ENCODE measurements around the gene HSPA4. TPM values are rescaled to one million over a fixed set of nuclear protein-coding genes. Genes with fewer than 3 reads are reported as not detected.
A peak's percentile ranks its signal among the peaks of the same experiment; 100 is the strongest.

HSPA4 gene
- total RNA-seq, 3 donors from 2014 or later: 258 to 302 (median 277) TPM

DNA sequence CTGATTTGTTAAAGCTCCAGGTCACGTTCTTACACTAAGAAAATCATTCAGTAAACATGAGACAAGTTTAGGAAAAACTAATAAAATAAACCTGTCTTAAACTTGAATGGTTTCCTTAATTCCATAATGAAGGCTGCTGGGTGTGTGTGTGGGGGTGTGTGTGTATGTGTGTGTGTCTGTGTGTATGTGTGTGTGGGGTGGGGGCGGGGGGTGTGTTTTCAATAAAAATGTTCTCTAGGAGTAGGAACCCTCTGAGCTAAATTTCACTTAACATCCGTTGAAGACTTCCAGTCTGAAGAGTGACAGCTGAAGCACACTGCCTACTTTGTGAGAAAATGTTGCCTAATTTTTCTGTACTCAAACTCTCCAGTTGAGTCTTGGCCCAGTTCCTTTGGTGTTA lies 54.5 kb downstream of the HSPA4 start:
- Mint-ChIP-seq H3K4me3 (no peak overlapping the region), H3K9me3 (no peaks in the 10 kb centered on the region)
- no peak for ATAC-seq

GRCh38 chr5:133106761-133107572 lies 55.2 kb downstream of the HSPA4 start:
- DNase-seq (no peak), ATAC-seq (no peak)
- Mint-ChIP-seq H3K9me3 (no peaks in the 10 kb centered on the region), H3K27me3 (ENCODE audit: low read depth) (no peaks in the 10 kb centered on the region), H3K4me3 (no peak overlapping the region), H3K4me1 (ENCODE audit: low read depth) (peaks cover 27% of the 10 kb centered on the region), H3K36me3 (ENCODE audit: insufficient read depth) (peaks cover 17% of the 10 kb centered on the region)

More for the DNA sequence above, 54.5 kb downstream of the HSPA4 start:
- no peak for DNase-seq
- H3K27me3 Mint-ChIP-seq (ENCODE audit: low read depth): no peaks in the 10 kb centered on the region
- peaks cover 26% of the 10 kb centered on the region for H3K4me1 Mint-ChIP-seq (ENCODE audit: low read depth)
- H3K36me3 Mint-ChIP-seq (ENCODE audit: insufficient read depth): peaks cover 17% of the 10 kb centered on the region

GRCh38 chr5:133108481-133108921 lies 56.7 kb downstream of the HSPA4 start:
- peaks cover 11% of the 10 kb centered on the region for H3K36me3 Mint-ChIP-seq (ENCODE audit: insufficient read depth)
- H3K4me3 Mint-ChIP-seq: no peak overlapping the region
- no peaks in the 10 kb centered on the region for H3K27me3 Mint-ChIP-seq (ENCODE audit: low read depth)
- ATAC-seq (no peak), DNase-seq (no peak)
- peaks cover 33% of the 10 kb centered on the region for H3K4me1 Mint-ChIP-seq (ENCODE audit: low read depth)
- no peaks in the 10 kb centered on the region for H3K9me3 Mint-ChIP-seq

GRCh38 chr5:133109655-133110483 lies 58.1 kb downstream of the HSPA4 start:
- Mint-ChIP-seq H3K9me3 (no peaks in the 10 kb centered on the region), H3K4me3 (no peak overlapping the region), H3K36me3 (ENCODE audit: insufficient read depth) (peaks cover 6% of the 10 kb centered on the region), H3K4me1 (ENCODE audit: low read depth) (peaks cover 37% of the 10 kb centered on the region), H3K27me3 (ENCODE audit: low read depth) (no peaks in the 10 kb centered on the region)
- ATAC-seq (no peak), DNase-seq (no peak)

GRCh38 chr5:133110709-133111108 lies 58.9 kb downstream of the HSPA4 start:
- H3K4me1 Mint-ChIP-seq (ENCODE audit: low read depth): peaks cover 34% of the 10 kb centered on the region
- no peak for DNase-seq
- no peaks in the 10 kb centered on the region for H3K9me3 Mint-ChIP-seq
- H3K27me3 Mint-ChIP-seq (ENCODE audit: low read depth): no peaks in the 10 kb centered on the region
- H3K4me3 Mint-ChIP-seq: no peak overlapping the region
- no peak for ATAC-seq
- peaks cover 2% of the 10 kb centered on the region for H3K36me3 Mint-ChIP-seq (ENCODE audit: insufficient read depth)

GRCh38 chr5:133111299-133111698 lies 59.5 kb downstream of the HSPA4 start:
- DNase-seq: peak; percentile 74
- Mint-ChIP-seq H3K9me3 (no peaks in the 10 kb centered on the region), H3K36me3 (ENCODE audit: insufficient read depth) (no peaks in the 10 kb centered on the region), H3K4me3 (no peak overlapping the region), H3K4me1 (ENCODE audit: low read depth) (peaks cover 31% of the 10 kb centered on the region), H3K27me3 (ENCODE audit: low read depth) (no peaks in the 10 kb centered on the region)
- ATAC-seq: peak; percentile 75 to 78

GRCh38 chr5:133112026-133112660 lies 60.3 kb downstream of the HSPA4 start:
- ATAC-seq (no peak), DNase-seq (no peak)
- H3K9me3 Mint-ChIP-seq: no peaks in the 10 kb centered on the region
- H3K4me3 Mint-ChIP-seq: no peak overlapping the region
- no peaks in the 10 kb centered on the region for H3K36me3 Mint-ChIP-seq (ENCODE audit: insufficient read depth)
- peaks cover 23% of the 10 kb centered on the region for H3K4me1 Mint-ChIP-seq (ENCODE audit: low read depth)
- no peaks in the 10 kb centered on the region for H3K27me3 Mint-ChIP-seq (ENCODE audit: low read depth)

- ATAC-seq (peak; percentile 65 to 74), DNase-seq (no peak)
- H3K36me3 Mint-ChIP-seq (ENCODE audit: insufficient read depth): no peaks in the 10 kb centered on the region
- H3K4me3 Mint-ChIP-seq: no peak overlapping the region
- no peaks in the 10 kb centered on the region for H3K27me3 Mint-ChIP-seq (ENCODE audit: low read depth)
- no peaks in the 10 kb centered on the region for H3K9me3 Mint-ChIP-seq
- H3K4me1 Mint-ChIP-seq (ENCODE audit: low read depth): peaks cover 17% of the 10 kb centered on the region
Measured at GRCh38 chr5:133113331-133114061, 61.7 kb downstream of the HSPA4 start.

DNA sequence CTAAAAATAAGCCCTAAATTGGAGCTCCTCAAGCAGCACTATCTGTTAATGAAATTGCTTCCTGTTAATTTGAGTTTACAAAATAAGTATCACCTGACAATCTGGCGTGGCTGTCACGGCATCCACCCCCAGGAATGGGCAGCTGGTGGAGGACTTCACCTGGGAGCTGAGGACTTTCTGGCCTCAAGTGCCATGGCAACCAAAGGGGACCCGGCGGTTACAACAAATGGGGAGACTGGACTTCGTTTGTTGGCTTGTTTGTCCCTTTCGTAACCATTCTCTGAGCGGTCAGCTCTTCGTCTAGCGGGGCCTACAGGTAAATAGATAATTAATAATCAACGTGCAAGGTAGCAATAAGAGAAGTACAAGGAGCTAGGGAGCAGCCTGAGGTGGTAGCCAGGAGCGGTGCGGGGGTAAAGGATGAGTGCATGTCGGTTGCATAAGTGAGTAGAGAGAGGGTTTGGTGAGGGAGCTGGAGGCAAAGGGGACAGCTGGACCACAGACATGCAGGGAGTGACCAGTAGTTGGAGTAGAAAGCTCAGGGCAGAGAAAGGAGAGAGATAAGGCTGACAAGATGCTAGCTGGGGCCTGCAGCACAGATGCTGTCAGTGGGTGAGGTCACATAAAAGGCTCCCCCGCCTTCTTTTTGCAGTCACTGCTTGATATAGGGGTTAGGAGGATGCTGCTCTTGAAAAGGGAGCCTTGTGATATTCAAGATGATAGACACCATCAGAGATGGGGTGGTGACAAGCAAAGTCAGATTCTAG lies 62.5 kb downstream of the HSPA4 start:
- H3K36me3 Mint-ChIP-seq (ENCODE audit: insufficient read depth): no peaks in the 10 kb centered on the region
- DNase-seq (no peak), ATAC-seq (no peak)
- no peaks in the 10 kb centered on the region for H3K9me3 Mint-ChIP-seq
- no peak overlapping the region for H3K4me3 Mint-ChIP-seq
- peaks cover 17% of the 10 kb centered on the region for H3K4me1 Mint-ChIP-seq (ENCODE audit: low read depth)
- H3K27me3 Mint-ChIP-seq (ENCODE audit: low read depth): no peaks in the 10 kb centered on the region

DNA sequence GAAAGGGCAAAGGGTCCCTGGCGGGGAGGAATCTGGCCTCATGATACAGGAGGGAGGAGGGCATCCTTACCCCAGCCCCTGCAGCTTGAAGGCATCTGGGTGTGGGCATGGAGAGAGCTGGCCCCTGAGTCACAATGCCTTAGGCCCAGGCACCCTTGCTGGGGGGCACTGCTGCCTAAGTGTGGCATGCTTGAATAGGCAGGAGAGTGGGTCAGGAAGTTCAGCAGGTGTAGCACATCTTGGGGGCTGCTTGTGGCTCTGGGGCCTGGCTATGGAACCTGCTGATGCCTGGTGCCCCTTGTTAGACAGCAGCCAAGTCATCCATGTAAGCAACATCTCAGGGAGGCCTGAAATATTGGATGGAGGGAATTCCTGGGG lies 63.1 kb downstream of the HSPA4 start:
- H3K27me3 Mint-ChIP-seq (ENCODE audit: low read depth): no peaks in the 10 kb centered on the region

GRCh38 chr5:133116601-133117000 lies 64.8 kb downstream of the HSPA4 start:
- peaks cover 10% of the 10 kb centered on the region for H3K4me1 Mint-ChIP-seq (ENCODE audit: low read depth)
- no peaks in the 10 kb centered on the region for H3K27me3 Mint-ChIP-seq (ENCODE audit: low read depth)
- no peaks in the 10 kb centered on the region for H3K9me3 Mint-ChIP-seq
- DNase-seq: no peak
- no peak overlapping the region for H3K4me3 Mint-ChIP-seq
- ATAC-seq: no peak
- no peaks in the 10 kb centered on the region for H3K36me3 Mint-ChIP-seq (ENCODE audit: insufficient read depth)

More for the DNA sequence above, 63.1 kb downstream of the HSPA4 start:
- no peak for DNase-seq
- ATAC-seq: no peak
- H3K36me3 Mint-ChIP-seq (ENCODE audit: insufficient read depth): no peaks in the 10 kb centered on the region
- H3K9me3 Mint-ChIP-seq: no peaks in the 10 kb centered on the region
- no peak overlapping the region for H3K4me3 Mint-ChIP-seq
- peaks cover 17% of the 10 kb centered on the region for H3K4me1 Mint-ChIP-seq (ENCODE audit: low read depth)

GRCh38 chr5:133117166-133117911 lies 65.5 kb downstream of the HSPA4 start:
- DNase-seq: no peak
- H3K4me1 Mint-ChIP-seq (ENCODE audit: low read depth): peaks cover 10% of the 10 kb centered on the region
- H3K36me3 Mint-ChIP-seq (ENCODE audit: insufficient read depth): no peaks in the 10 kb centered on the region
- no peak overlapping the region for H3K4me3 Mint-ChIP-seq
- no peaks in the 10 kb centered on the region for H3K9me3 Mint-ChIP-seq
- ATAC-seq: no peak
- H3K27me3 Mint-ChIP-seq (ENCODE audit: low read depth): no peaks in the 10 kb centered on the region

DNA sequence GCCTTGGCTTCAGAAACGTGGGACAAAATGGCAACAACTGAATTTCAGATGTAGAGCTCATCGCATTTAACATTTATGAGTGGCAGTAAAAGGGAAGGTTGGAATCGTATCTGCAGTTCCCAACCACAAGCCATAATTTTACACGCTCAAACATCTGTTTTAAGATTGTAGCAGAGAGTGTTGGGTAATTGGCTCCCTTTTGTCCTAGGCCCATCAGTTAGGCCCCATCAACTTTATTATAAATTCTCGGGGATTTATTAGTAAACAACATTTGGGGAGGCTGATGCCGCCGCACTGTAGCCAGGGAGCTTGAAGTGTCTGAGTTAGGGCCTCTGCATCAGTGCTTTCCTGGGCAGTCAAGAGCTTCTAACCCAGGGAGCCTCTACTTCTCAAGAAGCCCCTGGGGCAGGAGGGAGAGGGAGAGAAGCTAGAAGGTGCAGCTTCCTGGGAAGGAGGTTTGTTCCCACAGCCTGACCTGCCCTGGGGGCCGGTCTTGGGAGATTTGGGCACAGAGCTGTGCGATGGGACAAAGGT lies 66.2 kb downstream of the HSPA4 start:
- H3K4me1 Mint-ChIP-seq (ENCODE audit: low read depth): peaks cover 10% of the 10 kb centered on the region
- no peaks in the 10 kb centered on the region for H3K9me3 Mint-ChIP-seq
- ATAC-seq (no peak), DNase-seq (no peak)
- H3K4me3 Mint-ChIP-seq: no peak overlapping the region
- no peaks in the 10 kb centered on the region for H3K36me3 Mint-ChIP-seq (ENCODE audit: insufficient read depth)
- H3K27me3 Mint-ChIP-seq (ENCODE audit: low read depth): no peaks in the 10 kb centered on the region
